ENCODE measurements around the gene FHL5.

The FHL5 gene

DNA sequence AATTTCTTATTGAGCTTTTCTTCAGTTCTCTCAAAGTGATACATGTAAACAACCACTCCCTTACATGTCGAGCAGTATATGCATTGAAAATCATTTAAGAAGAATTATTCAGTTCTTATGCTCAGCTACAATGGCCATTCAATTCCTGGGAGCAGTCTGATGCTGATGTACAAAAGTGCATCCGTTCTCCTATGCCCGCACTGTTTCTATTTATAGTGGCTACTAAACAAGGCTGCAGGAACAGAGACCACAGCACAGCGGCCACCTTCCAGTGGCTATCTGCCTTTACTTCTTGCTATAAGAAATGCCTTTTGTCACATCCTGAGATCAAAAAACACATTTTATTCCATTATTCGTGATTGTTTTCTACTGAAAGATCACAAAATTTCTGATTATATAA lies 82.2 kb downstream of the FHL5 start:
- Histone ChIP-seq H3K9me3 (ENCODE audit: control insufficient read depth, low read length) (no peaks in the 10 kb centered on the region), H3K4me1 (ENCODE audit: control insufficient read depth, insufficient read depth, low read depth, low read length) (no peaks in the 10 kb centered on the region), H3K4me2 (ENCODE audit: low read length, poor library complexity, severe bottlenecking) (no peak overlapping the region), H3K27me3 (ENCODE audit: control insufficient read depth in 1 of 2, insufficient read depth in 1 of 2, low read length in 2 of 2) (no peaks in the 10 kb centered on the region), H3K27ac (ENCODE audit: low read length, poor library complexity, severe bottlenecking) (no peak overlapping the region), H2AFZ (ENCODE audit: low read depth, low read length) (no peak overlapping the region), H2BK5ac (ENCODE audit: low read depth, low read length, poor library complexity, severe bottlenecking) (no peak overlapping the region), H3K18ac (ENCODE audit: low read depth in 1 of 2, low read length in 2 of 2) (no peak overlapping the region), H3K79me1 (replicated peaks; ENCODE audit: low read length, poor library complexity, severe bottlenecking) (no peaks in the 10 kb centered on the region), H4K8ac (ENCODE audit: low read length) (no peak overlapping the region), H2BK12ac (ENCODE audit: low read length in 2 of 2) (no peak overlapping the region), H4K91ac (ENCODE audit: low read length) (no peak overlapping the region), H3K4me3 (ENCODE audit: insufficient read depth in 1 of 2, low read depth in 1 of 2, low read length in 2 of 2) (no peak overlapping the region), H3K14ac (ENCODE audit: low read length in 2 of 2) (no peak overlapping the region), H3K23ac (ENCODE audit: low read length in 2 of 2) (no peak overlapping the region), H2BK120ac (ENCODE audit: low read depth, low read length) (no peak overlapping the region), H3K4ac (ENCODE audit: low read depth in 1 of 2, low read length in 2 of 2) (no peak overlapping the region), H3K9ac (ENCODE audit: low read length) (no peak overlapping the region), H2AK5ac (ENCODE audit: low read length, severe bottlenecking) (no peak overlapping the region), H2BK15ac (ENCODE audit: low read depth, poor library complexity, severe bottlenecking) (no peak overlapping the region), H3K36me3 (ENCODE audit: control insufficient read depth in 1 of 2, insufficient read depth in 2 of 2, low read depth in 1 of 2, low read length in 2 of 2) (no peaks in the 10 kb centered on the region)
- DNase-seq, result no peak
- 77% methylated on average over 4 of the region's 5 CpGs for WGBS

- H2BK12ac ChIP-seq (ENCODE audit: low read length in 2 of 2), result no peak overlapping the region
- H3K14ac ChIP-seq (ENCODE audit: low read length in 2 of 2), result no peak overlapping the region
- H4K91ac ChIP-seq (ENCODE audit: low read length), result no peak overlapping the region
- no peaks in the 10 kb centered on the region for H3K27me3 ChIP-seq (ENCODE audit: control insufficient read depth in 1 of 2, insufficient read depth in 1 of 2, low read length in 2 of 2)
- no peaks in the 10 kb centered on the region for H3K36me3 ChIP-seq (ENCODE audit: control insufficient read depth in 1 of 2, insufficient read depth in 2 of 2, low read depth in 1 of 2, low read length in 2 of 2)
- no peaks in the 10 kb centered on the region for H3K9me3 ChIP-seq (ENCODE audit: control insufficient read depth, low read length)
- H3K4me3 ChIP-seq (ENCODE audit: insufficient read depth in 1 of 2, low read depth in 1 of 2, low read length in 2 of 2), result no peak overlapping the region
- H3K4me2 ChIP-seq (ENCODE audit: low read length, poor library complexity, severe bottlenecking), result no peak overlapping the region
- H3K4ac ChIP-seq (ENCODE audit: low read depth in 1 of 2, low read length in 2 of 2), result no peak overlapping the region
- no peak overlapping the region for H2BK15ac ChIP-seq (ENCODE audit: low read depth, poor library complexity, severe bottlenecking)
- WGBS, result no CpG with 5 or more reads among the region's 3 CpGs
- H3K23ac ChIP-seq (ENCODE audit: low read length in 2 of 2), result no peak overlapping the region
- H2BK5ac ChIP-seq (ENCODE audit: low read depth, low read length, poor library complexity, severe bottlenecking), result no peak overlapping the region
- no peak overlapping the region for H2AFZ ChIP-seq (ENCODE audit: low read depth, low read length)
- no peak for DNase-seq
- H2AK5ac ChIP-seq (ENCODE audit: low read length, severe bottlenecking), result no peak overlapping the region
- H3K9ac ChIP-seq (ENCODE audit: low read length), result no peak overlapping the region
- no peak overlapping the region for H4K8ac ChIP-seq (ENCODE audit: low read length)
- H3K18ac ChIP-seq (ENCODE audit: low read depth in 1 of 2, low read length in 2 of 2), result no peak overlapping the region
- H2BK120ac ChIP-seq (ENCODE audit: low read depth, low read length), result no peak overlapping the region
- H3K27ac ChIP-seq (ENCODE audit: low read length, poor library complexity, severe bottlenecking), result no peak overlapping the region
- no peaks in the 10 kb centered on the region for H3K79me1 ChIP-seq (replicated peaks; ENCODE audit: low read length, poor library complexity, severe bottlenecking)
- H3K4me1 ChIP-seq (ENCODE audit: control insufficient read depth, insufficient read depth, low read depth, low read length), result no peaks in the 10 kb centered on the region
These were observed 87.0 kb downstream of the FHL5 start for GRCh38 chr6:96649926-96650325.

- no peaks in the 10 kb centered on the region for H3K4me1 ChIP-seq (ENCODE audit: control insufficient read depth, insufficient read depth, low read depth, low read length)
- H2AK5ac ChIP-seq (ENCODE audit: low read length, severe bottlenecking), result no peak overlapping the region
- no peak overlapping the region for H2BK5ac ChIP-seq (ENCODE audit: low read depth, low read length, poor library complexity, severe bottlenecking)
- H2BK120ac ChIP-seq (ENCODE audit: low read depth, low read length), result no peak overlapping the region
- H2AFZ ChIP-seq (ENCODE audit: low read depth, low read length), result no peak overlapping the region
- no peak overlapping the region for H3K4ac ChIP-seq (ENCODE audit: low read depth in 1 of 2, low read length in 2 of 2)
- H3K23ac ChIP-seq (ENCODE audit: low read length in 2 of 2), result no peak overlapping the region
- H2BK15ac ChIP-seq (ENCODE audit: low read depth, poor library complexity, severe bottlenecking), result no peak overlapping the region
- no peak overlapping the region for H4K8ac ChIP-seq (ENCODE audit: low read length)
- H3K9ac ChIP-seq (ENCODE audit: low read length), result no peak overlapping the region
- no peaks in the 10 kb centered on the region for H3K9me3 ChIP-seq (ENCODE audit: control insufficient read depth, low read length)
- no peaks in the 10 kb centered on the region for H3K27me3 ChIP-seq (ENCODE audit: control insufficient read depth in 1 of 2, insufficient read depth in 1 of 2, low read length in 2 of 2)
- no peak overlapping the region for H3K4me2 ChIP-seq (ENCODE audit: low read length, poor library complexity, severe bottlenecking)
- H2BK12ac ChIP-seq (ENCODE audit: low read length in 2 of 2), result no peak overlapping the region
- H3K36me3 ChIP-seq (ENCODE audit: control insufficient read depth in 1 of 2, insufficient read depth in 2 of 2, low read depth in 1 of 2, low read length in 2 of 2), result no peaks in the 10 kb centered on the region
- WGBS, result 60% methylated on average over 1 of the region's 1 CpG
- no peaks in the 10 kb centered on the region for H3K79me1 ChIP-seq (replicated peaks; ENCODE audit: low read length, poor library complexity, severe bottlenecking)
- no peak overlapping the region for H3K27ac ChIP-seq (ENCODE audit: low read length, poor library complexity, severe bottlenecking)
- no peak overlapping the region for H3K4me3 ChIP-seq (ENCODE audit: insufficient read depth in 1 of 2, low read depth in 1 of 2, low read length in 2 of 2)
- H4K91ac ChIP-seq (ENCODE audit: low read length), result no peak overlapping the region
- no peak overlapping the region for H3K14ac ChIP-seq (ENCODE audit: low read length in 2 of 2)
- no peak overlapping the region for H3K18ac ChIP-seq (ENCODE audit: low read depth in 1 of 2, low read length in 2 of 2)
- no peak for DNase-seq
These were observed 88.9 kb downstream of the FHL5 start for GRCh38 chr6:96651816-96652215.

DNA sequence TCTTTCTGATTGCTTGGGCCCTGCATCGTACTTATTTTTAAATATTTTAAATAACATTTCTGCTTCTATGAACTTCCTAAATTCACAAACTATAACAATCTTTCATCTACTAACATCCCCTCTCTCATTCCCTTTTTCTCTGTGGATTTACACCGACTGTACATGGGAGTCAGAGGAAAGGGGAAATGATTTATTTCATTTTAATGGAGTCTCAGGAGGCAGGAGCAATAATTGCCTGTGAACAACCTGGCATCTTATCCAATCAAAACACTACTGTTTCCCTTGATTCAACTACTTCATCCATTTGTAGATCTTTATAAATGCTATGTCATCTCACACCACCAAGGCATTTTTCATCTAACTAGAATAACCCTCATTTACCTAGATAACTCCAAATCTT lies 89.6 kb downstream of the FHL5 start:
- DNase-seq, result no peak
- H3K4ac ChIP-seq (ENCODE audit: low read depth in 1 of 2, low read length in 2 of 2), result no peak overlapping the region
- no peaks in the 10 kb centered on the region for H3K79me1 ChIP-seq (replicated peaks; ENCODE audit: low read length, poor library complexity, severe bottlenecking)

More for the DNA sequence above, 89.6 kb downstream of the FHL5 start:
- Histone ChIP-seq H3K27me3 (ENCODE audit: control insufficient read depth in 1 of 2, insufficient read depth in 1 of 2, low read length in 2 of 2) (no peaks in the 10 kb centered on the region), H3K23ac (ENCODE audit: low read length in 2 of 2) (no peak overlapping the region), H3K9ac (ENCODE audit: low read length) (no peak overlapping the region), H3K14ac (ENCODE audit: low read length in 2 of 2) (no peak overlapping the region), H2BK120ac (ENCODE audit: low read depth, low read length) (no peak overlapping the region), H3K36me3 (ENCODE audit: control insufficient read depth in 1 of 2, insufficient read depth in 2 of 2, low read depth in 1 of 2, low read length in 2 of 2) (no peaks in the 10 kb centered on the region), H2AFZ (ENCODE audit: low read depth, low read length) (no peak overlapping the region), H3K4me1 (ENCODE audit: control insufficient read depth, insufficient read depth, low read depth, low read length) (no peaks in the 10 kb centered on the region), H4K91ac (ENCODE audit: low read length) (no peak overlapping the region), H3K27ac (ENCODE audit: low read length, poor library complexity, severe bottlenecking) (no peak overlapping the region), H4K8ac (ENCODE audit: low read length) (no peak overlapping the region), H2BK5ac (ENCODE audit: low read depth, low read length, poor library complexity, severe bottlenecking) (no peak overlapping the region), H3K9me3 (ENCODE audit: control insufficient read depth, low read length) (no peaks in the 10 kb centered on the region), H3K18ac (ENCODE audit: low read depth in 1 of 2, low read length in 2 of 2) (no peak overlapping the region), H3K4me2 (ENCODE audit: low read length, poor library complexity, severe bottlenecking) (no peak overlapping the region), H3K4me3 (ENCODE audit: insufficient read depth in 1 of 2, low read depth in 1 of 2, low read length in 2 of 2) (no peak overlapping the region), H2AK5ac (ENCODE audit: low read length, severe bottlenecking) (no peak overlapping the region), H2BK15ac (ENCODE audit: low read depth, poor library complexity, severe bottlenecking) (no peak overlapping the region), H2BK12ac (ENCODE audit: low read length in 2 of 2) (no peak overlapping the region)
- WGBS, result 75% methylated on average over 2 of the region's 2 CpGs
